Neural crest cell (in vitro differentiated cells): ENCODE results near the gene HIF3A. TPM values are rescaled to one million over a fixed set of nuclear protein-coding genes. Genes with fewer than 3 reads are reported as not detected.

Experiments used
- DNase-seq: peaks from one replicate; pipeline ENCODE4 v3.0.0; 2021; ENCODE audit warnings: low read depth, mixed read lengths, low spot score
- H3K27ac Mint-ChIP-seq: one replicate; pipeline ENCODE4 v1.8.0; 2021; ENCODE audit warnings: mild to moderate bottlenecking, mixed read lengths; ENCODE audit not compliant: unreplicated experiment
- H3K27me3 Mint-ChIP-seq: 2 replicates; pipeline ENCODE4 v1.8.0; 2021; ENCODE audit warnings: low read depth, mild to moderate bottlenecking, mixed read lengths
- H3K36me3 Mint-ChIP-seq: 2 replicates; pipeline ENCODE4 v1.8.0; 2021; ENCODE audit warnings: low read depth, mild to moderate bottlenecking, mixed read lengths
- H3K4me1 Mint-ChIP-seq: 2 replicates; pipeline ENCODE4 v1.8.0; 2021; ENCODE audit warnings: mixed read lengths
- H3K4me3 Mint-ChIP-seq: one replicate; pipeline ENCODE4 v1.8.0; 2021; ENCODE audit warnings: mild to moderate bottlenecking, mixed read lengths
- H3K9me3 Mint-ChIP-seq: 2 replicates; pipeline ENCODE4 v1.8.0; 2021; ENCODE audit warnings: mixed read lengths
- total RNA-seq: library from RNA; stranded (reverse); gene quantifications from 2 replicates; pipeline ENCODE4 v1.2.1, GENCODE V29; 2021
- TF ChIP-seq, protein P1 (sequence below): fragments of 200-600 bp; sonication (generic); conservative IDR thresholded peaks from 2 replicates; pipeline ENCODE4 v1.5.0; 2021; ENCODE audit warnings: antibody characterized with exemption, mild to moderate bottlenecking

Gene HIF3A
- total RNA-seq, 1 donor from 2014 or later, result 7.6 TPM

DNA sequence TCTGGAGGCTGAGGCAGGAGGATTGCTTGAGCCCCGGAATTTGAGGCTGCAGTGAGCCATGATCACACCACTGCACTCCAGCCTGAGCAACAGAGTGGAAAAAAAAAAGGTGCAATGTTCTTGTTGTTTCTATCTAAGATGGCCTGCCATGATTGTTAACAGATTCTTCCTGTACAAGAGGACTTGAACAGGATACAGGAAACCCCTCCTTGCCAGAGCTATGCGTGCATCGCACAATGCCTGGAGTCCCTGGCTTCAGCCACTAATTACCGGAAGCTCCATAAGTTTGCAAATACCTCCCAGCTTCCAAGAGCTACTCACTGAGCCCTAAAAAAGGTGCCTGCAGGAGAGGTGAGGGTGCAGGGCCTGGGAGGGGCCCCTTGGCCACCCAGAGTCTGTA, 13.1 kb upstream of the HIF3A start:
- Mint-ChIP-seq H3K27me3 (peaks cover 9% of the 10 kb centered on the region), H3K4me3 (no peak overlapping the region), H3K36me3 (no peaks in the 10 kb centered on the region), H3K4me1 (no peaks in the 10 kb centered on the region), H3K27ac (no peak overlapping the region), H3K9me3 (no peaks in the 10 kb centered on the region)
- TF ChIP-seq, protein P1, sequence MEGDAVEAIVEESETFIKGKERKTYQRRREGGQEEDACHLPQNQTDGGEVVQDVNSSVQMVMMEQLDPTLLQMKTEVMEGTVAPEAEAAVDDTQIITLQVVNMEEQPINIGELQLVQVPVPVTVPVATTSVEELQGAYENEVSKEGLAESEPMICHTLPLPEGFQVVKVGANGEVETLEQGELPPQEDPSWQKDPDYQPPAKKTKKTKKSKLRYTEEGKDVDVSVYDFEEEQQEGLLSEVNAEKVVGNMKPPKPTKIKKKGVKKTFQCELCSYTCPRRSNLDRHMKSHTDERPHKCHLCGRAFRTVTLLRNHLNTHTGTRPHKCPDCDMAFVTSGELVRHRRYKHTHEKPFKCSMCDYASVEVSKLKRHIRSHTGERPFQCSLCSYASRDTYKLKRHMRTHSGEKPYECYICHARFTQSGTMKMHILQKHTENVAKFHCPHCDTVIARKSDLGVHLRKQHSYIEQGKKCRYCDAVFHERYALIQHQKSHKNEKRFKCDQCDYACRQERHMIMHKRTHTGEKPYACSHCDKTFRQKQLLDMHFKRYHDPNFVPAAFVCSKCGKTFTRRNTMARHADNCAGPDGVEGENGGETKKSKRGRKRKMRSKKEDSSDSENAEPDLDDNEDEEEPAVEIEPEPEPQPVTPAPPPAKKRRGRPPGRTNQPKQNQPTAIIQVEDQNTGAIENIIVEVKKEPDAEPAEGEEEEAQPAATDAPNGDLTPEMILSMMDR, result no peak
- no peak for DNase-seq

DNA sequence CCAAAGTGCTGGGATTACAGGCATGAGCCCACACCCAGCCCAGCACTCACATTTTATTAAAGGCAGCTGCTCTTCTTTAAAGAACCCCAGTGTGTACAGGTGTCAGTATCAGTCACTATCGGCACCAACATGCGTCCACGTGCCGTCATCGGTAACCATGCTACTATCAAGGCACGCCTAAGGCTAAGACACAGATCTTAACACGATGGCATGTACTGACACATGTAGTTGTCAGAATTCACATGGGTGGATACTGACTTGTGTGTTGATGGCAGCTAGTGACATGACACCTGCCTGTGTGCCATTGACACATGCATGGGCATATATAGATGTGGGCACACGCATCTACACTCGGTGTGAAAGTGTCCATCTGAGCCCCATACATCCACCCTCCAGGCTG, 12.2 kb upstream of the HIF3A start:
- no peaks in the 10 kb centered on the region for H3K9me3 Mint-ChIP-seq
- no peak overlapping the region for H3K27ac Mint-ChIP-seq
- no peaks in the 10 kb centered on the region for H3K36me3 Mint-ChIP-seq
- H3K27me3 Mint-ChIP-seq, result peaks cover 5% of the 10 kb centered on the region
- no peaks in the 10 kb centered on the region for H3K4me1 Mint-ChIP-seq
- no peak overlapping the region for H3K4me3 Mint-ChIP-seq
- TF ChIP-seq, protein P1, result no peak
- DNase-seq, result no peak

DNA sequence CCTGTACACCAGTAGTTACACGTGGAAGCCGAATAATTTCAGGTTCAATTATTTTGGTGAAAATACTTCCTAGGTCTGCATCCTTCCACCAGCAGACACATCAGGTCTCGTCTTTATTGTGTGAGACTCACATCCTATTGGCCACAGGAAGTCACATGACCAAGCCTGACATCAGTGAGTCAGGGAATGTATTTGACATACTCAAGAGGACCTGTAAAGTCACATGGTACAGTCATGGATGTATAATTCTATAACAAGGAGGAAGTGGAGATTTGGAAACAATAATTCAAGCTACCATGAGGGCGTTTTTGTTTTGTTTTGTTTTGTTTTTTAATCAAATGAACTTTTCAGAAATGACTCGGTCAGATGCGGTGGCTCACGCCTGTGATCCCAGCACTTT, 9.3 kb upstream of the HIF3A start:
- no peak overlapping the region for H3K4me3 Mint-ChIP-seq
- peaks cover 5% of the 10 kb centered on the region for H3K27me3 Mint-ChIP-seq
- no peak for DNase-seq
- no peaks in the 10 kb centered on the region for H3K9me3 Mint-ChIP-seq
- no peaks in the 10 kb centered on the region for H3K4me1 Mint-ChIP-seq
- no peak overlapping the region for H3K27ac Mint-ChIP-seq
- H3K36me3 Mint-ChIP-seq, result no peaks in the 10 kb centered on the region
- TF ChIP-seq, protein P1, result no peak

DNA sequence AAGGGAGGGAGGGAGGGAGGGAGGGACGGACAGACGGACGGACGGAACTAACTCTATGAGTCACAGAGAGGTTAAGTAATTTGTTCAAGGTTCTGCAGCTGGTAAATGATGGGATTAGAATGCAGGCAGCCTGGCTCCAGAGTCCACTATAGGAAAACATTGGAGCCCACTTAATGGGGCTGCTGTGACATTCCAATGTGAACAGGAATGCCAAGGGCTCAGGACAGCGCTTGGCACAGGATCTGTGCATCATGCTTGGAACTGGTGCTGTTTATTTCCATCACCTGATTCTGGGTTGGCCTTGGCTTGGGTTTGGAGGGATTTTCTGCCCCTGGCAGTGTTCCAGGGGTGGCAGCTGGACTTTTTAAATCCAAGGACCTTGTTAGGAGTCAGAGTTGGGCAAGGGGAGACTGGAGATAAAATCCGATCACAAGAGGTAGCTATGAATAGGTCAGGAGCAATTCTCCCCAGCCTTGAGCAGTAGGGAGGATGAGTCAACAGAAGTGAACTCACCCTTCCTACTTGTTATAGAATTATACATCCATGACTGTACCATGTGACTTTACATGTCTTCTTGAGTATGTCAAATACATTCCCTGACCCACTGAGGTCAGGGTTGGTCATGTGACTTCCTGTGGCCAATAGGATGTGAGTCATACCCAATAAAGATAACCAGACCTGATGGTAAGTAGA, 7.8 kb upstream of the HIF3A start:
- TF ChIP-seq, protein P1, result no peak
- no peaks in the 10 kb centered on the region for H3K36me3 Mint-ChIP-seq
- H3K27me3 Mint-ChIP-seq, result peaks cover 6% of the 10 kb centered on the region
- H3K27ac Mint-ChIP-seq, result no peak overlapping the region
- H3K4me3 Mint-ChIP-seq, result no peak overlapping the region
- no peaks in the 10 kb centered on the region for H3K4me1 Mint-ChIP-seq
- no peak for DNase-seq
- no peaks in the 10 kb centered on the region for H3K9me3 Mint-ChIP-seq

DNA sequence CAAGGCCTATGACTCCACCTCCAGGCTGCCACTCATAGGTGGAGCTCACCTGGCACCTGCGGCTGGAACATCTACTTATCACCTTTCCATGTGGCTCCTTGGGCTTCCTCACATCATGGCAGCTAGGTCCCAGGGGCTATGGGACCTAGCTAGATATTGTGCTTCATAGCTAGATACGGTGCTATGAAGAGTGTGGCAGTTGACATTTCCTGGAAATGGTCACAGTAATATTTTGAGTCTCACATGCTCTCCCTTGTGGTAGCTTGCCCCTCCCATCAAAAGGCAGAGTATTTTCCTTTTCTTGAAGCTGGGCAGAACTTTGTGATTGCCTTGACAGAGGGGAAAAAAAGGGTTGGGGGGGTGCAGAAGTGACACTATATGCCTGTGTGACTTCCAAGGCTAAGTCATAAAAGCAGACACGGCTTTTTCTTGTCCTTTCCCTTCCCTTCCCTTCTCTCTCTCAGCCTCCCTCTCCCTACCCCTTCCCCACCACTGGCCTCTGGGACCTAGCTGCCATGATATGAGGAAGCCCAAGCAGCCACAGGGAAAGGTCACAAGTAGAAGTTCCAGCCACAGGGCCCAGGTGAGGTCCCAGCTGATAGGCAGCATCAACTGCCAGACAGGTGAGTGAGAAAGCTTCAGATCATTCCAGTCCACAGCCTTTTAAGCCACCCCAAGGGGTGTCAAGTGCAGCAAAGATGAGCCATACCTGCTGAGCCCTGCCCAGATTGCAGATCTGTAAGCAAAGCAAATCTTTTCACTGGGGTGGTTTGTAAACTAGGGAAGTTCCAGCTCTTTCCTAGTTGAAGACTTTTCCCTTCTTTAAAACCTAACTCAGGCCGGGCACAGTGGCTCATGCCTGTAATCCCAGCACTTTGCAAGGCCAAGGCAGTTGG, 6.9 kb upstream of the HIF3A start:
- H3K36me3 Mint-ChIP-seq, result no peaks in the 10 kb centered on the region
- no peak overlapping the region for H3K4me3 Mint-ChIP-seq
- TF ChIP-seq, protein P1, result no peak
- no peaks in the 10 kb centered on the region for H3K9me3 Mint-ChIP-seq
- no peak overlapping the region for H3K27ac Mint-ChIP-seq
- no peaks in the 10 kb centered on the region for H3K4me1 Mint-ChIP-seq
- H3K27me3 Mint-ChIP-seq, result peaks cover 13% of the 10 kb centered on the region
- no peak for DNase-seq
